ENCODE data around the gene ABCB11. TPM values are rescaled to one million over a fixed set of nuclear protein-coding genes. Genes with fewer than 3 reads are reported as not detected.

ABCB11 gene
- total RNA-seq, 1 experiment from 2014 or later: not detected

DNA sequence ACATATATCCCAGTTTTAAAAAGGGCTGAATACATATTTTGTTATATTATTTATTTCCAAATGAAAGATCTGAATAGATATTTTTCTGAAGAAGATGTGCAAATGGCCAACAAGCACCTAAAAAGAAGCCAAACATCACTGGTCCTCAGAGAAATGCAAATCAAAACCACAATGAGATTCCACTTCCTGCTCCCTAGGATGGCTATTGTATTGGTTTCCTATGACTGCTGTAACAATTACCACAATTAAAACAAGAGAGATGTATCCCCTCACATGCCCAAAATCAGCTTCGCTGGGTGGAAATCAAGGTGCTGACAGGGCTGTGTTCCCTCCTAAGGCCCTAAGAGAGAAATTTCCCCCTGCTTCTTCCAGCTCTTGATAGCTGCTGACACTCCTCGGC, 23.2 kb downstream of the ABCB11 start:
- no peak for TF ChIP-seq EZH2 (IDR thresholded peaks at IDR 0.05; ENCODE audit: borderline replicate concordance, low read depth, low read length, poor library complexity, severe bottlenecking)
- TF ChIP-seq, protein P1, sequence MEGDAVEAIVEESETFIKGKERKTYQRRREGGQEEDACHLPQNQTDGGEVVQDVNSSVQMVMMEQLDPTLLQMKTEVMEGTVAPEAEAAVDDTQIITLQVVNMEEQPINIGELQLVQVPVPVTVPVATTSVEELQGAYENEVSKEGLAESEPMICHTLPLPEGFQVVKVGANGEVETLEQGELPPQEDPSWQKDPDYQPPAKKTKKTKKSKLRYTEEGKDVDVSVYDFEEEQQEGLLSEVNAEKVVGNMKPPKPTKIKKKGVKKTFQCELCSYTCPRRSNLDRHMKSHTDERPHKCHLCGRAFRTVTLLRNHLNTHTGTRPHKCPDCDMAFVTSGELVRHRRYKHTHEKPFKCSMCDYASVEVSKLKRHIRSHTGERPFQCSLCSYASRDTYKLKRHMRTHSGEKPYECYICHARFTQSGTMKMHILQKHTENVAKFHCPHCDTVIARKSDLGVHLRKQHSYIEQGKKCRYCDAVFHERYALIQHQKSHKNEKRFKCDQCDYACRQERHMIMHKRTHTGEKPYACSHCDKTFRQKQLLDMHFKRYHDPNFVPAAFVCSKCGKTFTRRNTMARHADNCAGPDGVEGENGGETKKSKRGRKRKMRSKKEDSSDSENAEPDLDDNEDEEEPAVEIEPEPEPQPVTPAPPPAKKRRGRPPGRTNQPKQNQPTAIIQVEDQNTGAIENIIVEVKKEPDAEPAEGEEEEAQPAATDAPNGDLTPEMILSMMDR (conservative IDR thresholded peaks at IDR 0.05; ENCODE audit: low read depth, low read length): no peak
- no peak overlapping the region for H3K4me3 ChIP-seq (ENCODE audit: low read depth, low read length, poor library complexity, severe bottlenecking)
- intact Hi-C loops (cut with micrococcal nuclease; ENCODE audit: unreplicated experiment): no loop called here
- POLR2A ChIA-PET (ENCODE audit: low non-redundant PET): interaction anchor here (0.7 kb wide), 1 partner anchor 350 kb away, joined by 3 read pairs; no protein-coding TSS in a partner anchor
- H3K36me3 ChIP-seq (ENCODE audit: insufficient read depth, low read length, poor library complexity, severe bottlenecking): no peaks in the 10 kb centered on the region
- H3K4me1 ChIP-seq (ENCODE audit: insufficient read depth, low read length, poor library complexity, severe bottlenecking): no peaks in the 10 kb centered on the region
- no peak overlapping the region for H3K27ac ChIP-seq (ENCODE audit: low read depth, low read length, poor library complexity, severe bottlenecking)
- CTCF ChIA-PET: no interaction called here
- H3K27me3 ChIP-seq (replicated peaks; ENCODE audit: insufficient read depth, low read depth, low read length, poor library complexity): no peaks in the 10 kb centered on the region
- DNase-seq (ENCODE audit: low spot score): peak; percentile 25
- H3K9me3 ChIP-seq (ENCODE audit: low read depth, low read length, poor library complexity, severe bottlenecking): no peaks in the 10 kb centered on the region
- no TSS peak for BruUV-seq (replicated peaks)

DNA sequence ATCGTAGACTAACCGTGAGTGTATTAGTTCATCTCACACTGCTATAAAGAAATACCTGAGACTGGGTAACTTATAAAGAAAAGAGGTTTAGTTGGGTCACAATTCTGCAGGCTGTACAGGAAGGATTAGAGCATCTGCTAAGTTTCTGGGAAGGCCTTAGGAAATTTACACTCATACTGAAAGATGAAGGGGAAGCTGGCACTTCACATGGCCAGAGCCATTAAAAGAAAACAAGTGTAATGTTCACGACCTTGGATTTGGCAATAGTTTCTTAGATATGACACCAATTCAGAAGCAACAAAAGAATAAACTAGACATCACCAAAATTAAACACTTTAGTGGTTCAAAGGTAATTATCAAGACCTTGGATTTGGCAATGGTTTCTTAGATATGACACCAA, 23.8 kb downstream of the ABCB11 start:
- no TSS peak for BruUV-seq (replicated peaks)
- POLR2A ChIA-PET (ENCODE audit: low non-redundant PET): no interaction called here
- intact Hi-C loops (cut with micrococcal nuclease; ENCODE audit: unreplicated experiment): no loop called here

DNA sequence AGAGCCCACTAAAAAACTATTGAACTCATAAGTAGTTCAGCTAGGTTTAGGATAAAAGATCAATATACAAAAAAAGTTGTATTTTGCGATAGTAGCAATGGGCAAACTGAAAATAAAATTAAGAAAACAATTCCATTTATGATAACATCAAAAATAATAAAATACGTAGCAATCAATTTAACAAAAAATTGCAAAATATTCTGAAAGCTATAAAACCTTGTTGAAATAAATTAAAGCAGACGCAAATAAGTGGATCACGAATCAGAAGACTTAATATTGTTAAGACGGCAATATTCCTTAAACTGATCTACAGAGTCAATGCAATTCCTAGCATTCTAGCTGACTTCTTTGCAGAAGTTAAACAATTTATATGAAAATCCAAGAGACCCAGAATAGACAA, 24.5 kb downstream of the ABCB11 start:
- no peaks in the 10 kb centered on the region for H3K27me3 ChIP-seq (replicated peaks; ENCODE audit: insufficient read depth, low read depth, low read length, poor library complexity)
- no peaks in the 10 kb centered on the region for H3K4me1 ChIP-seq (ENCODE audit: insufficient read depth, low read length, poor library complexity, severe bottlenecking)
- no peak overlapping the region for H3K27ac ChIP-seq (ENCODE audit: low read depth, low read length, poor library complexity, severe bottlenecking)
- CTCF ChIA-PET: no interaction called here
- no peaks in the 10 kb centered on the region for H3K36me3 ChIP-seq (ENCODE audit: insufficient read depth, low read length, poor library complexity, severe bottlenecking)
- H3K4me3 ChIP-seq (ENCODE audit: low read depth, low read length, poor library complexity, severe bottlenecking): no peak overlapping the region
- no peaks in the 10 kb centered on the region for H3K9me3 ChIP-seq (ENCODE audit: low read depth, low read length, poor library complexity, severe bottlenecking)
- TF ChIP-seq EZH2 (IDR thresholded peaks at IDR 0.05; ENCODE audit: borderline replicate concordance, low read depth, low read length, poor library complexity, severe bottlenecking): no peak
- TF ChIP-seq, protein P1 (conservative IDR thresholded peaks at IDR 0.05; ENCODE audit: low read depth, low read length): no peak
- no peak for DNase-seq (ENCODE audit: low spot score)
- no TSS peak for BruUV-seq (replicated peaks)
- POLR2A ChIA-PET (ENCODE audit: low non-redundant PET): no interaction called here
- intact Hi-C loops (cut with micrococcal nuclease; ENCODE audit: unreplicated experiment): no loop called here

More for the DNA sequence above, 23.8 kb downstream of the ABCB11 start:
- H3K4me1 ChIP-seq (ENCODE audit: insufficient read depth, low read length, poor library complexity, severe bottlenecking): no peaks in the 10 kb centered on the region
- H3K36me3 ChIP-seq (ENCODE audit: insufficient read depth, low read length, poor library complexity, severe bottlenecking): no peaks in the 10 kb centered on the region
- no peaks in the 10 kb centered on the region for H3K27me3 ChIP-seq (replicated peaks; ENCODE audit: insufficient read depth, low read depth, low read length, poor library complexity)
- DNase-seq (ENCODE audit: low spot score): no peak
- no peaks in the 10 kb centered on the region for H3K9me3 ChIP-seq (ENCODE audit: low read depth, low read length, poor library complexity, severe bottlenecking)
- H3K27ac ChIP-seq (ENCODE audit: low read depth, low read length, poor library complexity, severe bottlenecking): no peak overlapping the region
- CTCF ChIA-PET: no interaction called here
- TF ChIP-seq, protein P1 (conservative IDR thresholded peaks at IDR 0.05; ENCODE audit: low read depth, low read length): no peak
- TF ChIP-seq EZH2 (IDR thresholded peaks at IDR 0.05; ENCODE audit: borderline replicate concordance, low read depth, low read length, poor library complexity, severe bottlenecking): no peak
- no peak overlapping the region for H3K4me3 ChIP-seq (ENCODE audit: low read depth, low read length, poor library complexity, severe bottlenecking)

Measured in A673 (cell line).